ENCODE data around the gene FAM89B. TPM values are rescaled to one million over a fixed set of nuclear protein-coding genes. Genes with fewer than 3 reads are reported as not detected.

Gene FAM89B
- total RNA-seq, 1 experiment from 2014 or later: 102 TPM

- intact Hi-C loops (cut with micrococcal nuclease; ENCODE audit: unreplicated experiment): loop anchor here (10.0 kb wide), 1 partner anchor 301 kb away; the partner anchor contains the start of gene CFL1
Observed at GRCh38 chr11:65553301-65554001, 18.9 kb upstream of the FAM89B start.

More at GRCh38 chr11:65553301-65554001, 18.9 kb upstream of the FAM89B start:
- Histone ChIP-seq H3K9me3 (ENCODE audit: control insufficient read depth, insufficient read depth, low read depth, low read length) (no peaks in the 10 kb centered on the region), H3K4me3 (ENCODE audit: low read depth in 2 of 2, low read length in 2 of 2) (no peak overlapping the region), H3K27ac (ENCODE audit: low read length) (peak overlapping the region; percentile 46), H3K36me3 (ENCODE audit: control insufficient read depth, insufficient read depth, low read length) (no peaks in the 10 kb centered on the region), H3K27me3 (ENCODE audit: control insufficient read depth, insufficient read depth, low read length) (no peaks in the 10 kb centered on the region), H3K4me1 (ENCODE audit: control insufficient read depth, insufficient read depth, low read length) (peaks cover 55% of the 10 kb centered on the region)
- ChIA-PET CTCF (interaction anchor here (2.3 kb wide), 1 partner anchor 13 kb away, joined by 22 read pairs; no protein-coding TSS in a partner anchor), POLR2A (interaction anchor here (0.7 kb wide), 1 partner anchor 17 kb away, joined by 9 read pairs; no protein-coding TSS in a partner anchor)
- no peak for DNase-seq (ENCODE audit: low read depth, low spot score)
- in situ Hi-C loops (cut with HindIII; ENCODE audit: low pct_unique_long_range_greater_than_20kb, low sequenced_read_pairs): no loop called here
- TF ChIP-seq CTCF (IDR thresholded peaks at IDR 0.05) (no peak), TCF7L2 (IDR thresholded peaks at IDR 0.05; ENCODE audit: low read depth, low read length) (no peak), SIN3A (IDR thresholded peaks at IDR 0.05; ENCODE audit: borderline replicate concordance, insufficient read depth, low read depth, low read length) (no peak), REST (IDR thresholded peaks at IDR 0.05; ENCODE audit: insufficient read depth in 1 of 2, low read depth in 2 of 2, low read length in 1 of 2) (no peak), POLR2AphosphoS5 (IDR thresholded peaks at IDR 0.05; ENCODE audit: low read depth, low read length) (no peak)
- peak; percentile 15 for ATAC-seq
- BruUV-seq (replicated peaks): no TSS peak
